Neuronal stem cell (in vitro differentiated cells): ENCODE results near the gene NRAP.

Source experiments
- DNase-seq: peaks from one replicate; pipeline ENCODE4 v3.0.0-alpha.2; 2013; ENCODE audit warnings: low spot score
- H2AFZ ChIP-seq: one replicate; pipeline ENCODE4 v1.6.1; 2013; ENCODE audit warnings: mild to moderate bottlenecking, low read length, inconsistent platforms
- H2AK5ac ChIP-seq: 2 replicates; pipeline ENCODE4 v1.6.1; 2013; ENCODE audit warnings: low read depth, mild to moderate bottlenecking, inconsistent platforms, low read length, moderate library complexity, mixed read lengths
- H2BK120ac ChIP-seq: 2 replicates; pipeline ENCODE4 v1.6.1; 2013; ENCODE audit warnings: low read depth, mild to moderate bottlenecking, inconsistent platforms, low read length, moderate library complexity, mixed read lengths
- H2BK12ac ChIP-seq: one replicate; pipeline ENCODE4 v1.6.1; 2013; ENCODE audit warnings: low read length, inconsistent platforms
- H2BK15ac ChIP-seq: 2 replicates; pipeline ENCODE4 v1.6.1; 2013; ENCODE audit warnings: mild to moderate bottlenecking, low read length, inconsistent platforms, mixed read lengths
- H2BK5ac ChIP-seq: one replicate; pipeline ENCODE4 v1.6.1; 2013; ENCODE audit warnings: inconsistent platforms, mild to moderate bottlenecking, low read length, moderate library complexity
- H3K14ac ChIP-seq: one replicate; pipeline ENCODE4 v1.6.1; 2013; ENCODE audit warnings: low read length, inconsistent platforms
- H3K18ac ChIP-seq: 2 replicates; pipeline ENCODE4 v1.6.1; 2013; ENCODE audit warnings: low read length, inconsistent platforms
- H3K23ac ChIP-seq: 2 replicates; pipeline ENCODE4 v1.6.1; 2013; ENCODE audit warnings: low read depth, mild to moderate bottlenecking, mixed read lengths, low read length, inconsistent platforms; ENCODE audit not compliant: poor library complexity
- H3K27ac ChIP-seq: replicated peaks from 3 replicates; pipeline ENCODE4 v1.5.1; 2013; ENCODE audit warnings: low read length, inconsistent platforms
- H3K27me3 ChIP-seq, 3 experiments: 2 replicates each; pipeline ENCODE4 v1.6.1; 2013; ENCODE audit warnings: low read length in 3 of 3, mild to moderate bottlenecking in 2 of 3, inconsistent platforms in 1 of 3, low read depth in 1 of 3, mixed read lengths in 1 of 3, moderate library complexity in 1 of 3; ENCODE audit not compliant: control insufficient read depth in 3 of 3, insufficient read depth in 3 of 3
- H3K36me3 ChIP-seq, 2 donors: replicated peaks in 1 of 2; 2 replicates each; pipeline ENCODE4 v1.6.1; 2013; ENCODE audit warnings: low read length in 2 of 2; ENCODE audit not compliant: control insufficient read depth in 2 of 2, insufficient read depth in 2 of 2
- H3K4ac ChIP-seq: 2 replicates; pipeline ENCODE4 v1.6.1; 2013; ENCODE audit warnings: inconsistent platforms, mild to moderate bottlenecking, low read length, moderate library complexity
- H3K4me1 ChIP-seq, 2 donors: 1 replicate in 1 of 2; 2 replicates in 1 of 2; pipeline ENCODE4 v1.6.1; 2013; ENCODE audit warnings: low read length in 2 of 2, low read depth in 1 of 2; ENCODE audit not compliant: control insufficient read depth in 2 of 2, insufficient read depth in 1 of 2
- H3K4me2 ChIP-seq: one replicate; pipeline ENCODE4 v1.6.1; 2013; ENCODE audit warnings: mild to moderate bottlenecking, low read length, inconsistent platforms; ENCODE audit not compliant: insufficient read depth, poor library complexity, severe bottlenecking
- H3K4me3 ChIP-seq, 2 donors: 2 replicates each; pipeline ENCODE4 v1.5.1; 2013; ENCODE audit warnings: low read length in 2 of 2, mild to moderate bottlenecking in 2 of 2, inconsistent platforms in 1 of 2, moderate library complexity in 1 of 2
- H3K79me1 ChIP-seq: one replicate; pipeline ENCODE4 v1.6.1; 2013; ENCODE audit warnings: low read depth, mild to moderate bottlenecking, inconsistent platforms, low read length, moderate library complexity
- H3K9ac ChIP-seq: one replicate; pipeline ENCODE4 v1.6.1; 2013; ENCODE audit warnings: mild to moderate bottlenecking, low read depth, low read length, inconsistent platforms; ENCODE audit not compliant: poor library complexity
- H3K9me3 ChIP-seq, 2 donors: replicated peaks in 1 of 2; 2 replicates each; pipeline versions ENCODE3 to v1.6.1; 2013; ENCODE audit warnings: low read length in 2 of 2, mild to moderate bottlenecking in 2 of 2, inconsistent platforms in 1 of 2, low read depth in 1 of 2, mixed read lengths in 1 of 2, moderate library complexity in 1 of 2; ENCODE audit not compliant: control insufficient read depth in 2 of 2, insufficient read depth in 1 of 2
- H4K8ac ChIP-seq: one replicate; pipeline ENCODE4 v1.6.1; 2013; ENCODE audit warnings: low read depth, mild to moderate bottlenecking, inconsistent platforms, low read length, moderate library complexity
- H4K91ac ChIP-seq: one replicate; pipeline ENCODE4 v1.6.1; 2013; ENCODE audit warnings: low read length, low read depth, mild to moderate bottlenecking, inconsistent platforms; ENCODE audit not compliant: poor library complexity
- WGBS, 2 donors: extraction: QIAGEN DNeasy Blood & Tissue Kit; methylation state at CpG; one replicate each; pipeline ENCODE4 v1.1.7; 2013; ENCODE audit warnings: missing lambda C conversion rate in 2 of 2, mixed read lengths in 1 of 2; ENCODE audit not compliant: insufficient read length in 2 of 2, insufficient replicate concordance in 1 of 2; ENCODE audit errors: extremely low coverage in 2 of 2; 5-methylcytosine and 5-hydroxymethylcytosine counted together

The NRAP gene

GRCh38 chr10:113544392-113544791 lies 119.4 kb downstream of the NRAP start:
- no peak overlapping the region for H2AFZ ChIP-seq
- peaks cover 0 to 3% of the 10 kb centered on the region in 2 donors for H3K4me1 ChIP-seq
- H2BK120ac ChIP-seq, result no peak overlapping the region
- no peaks in the 10 kb centered on the region for H3K36me3 ChIP-seq
- no peak overlapping the region for H3K27ac ChIP-seq
- no CpG with 5 or more reads among the region's 1 CpG for WGBS, 2 donors
- no peak overlapping the region for H4K91ac ChIP-seq
- H3K18ac ChIP-seq, result no peak overlapping the region
- H3K4ac ChIP-seq, result no peak overlapping the region
- H2BK15ac ChIP-seq, result no peak overlapping the region
- no peak for DNase-seq
- no peak overlapping the region for H3K9ac ChIP-seq
- no peak overlapping the region for H2BK5ac ChIP-seq
- H4K8ac ChIP-seq, result no peak overlapping the region
- H3K23ac ChIP-seq, result no peak overlapping the region
- no peak overlapping the region for H3K4me2 ChIP-seq
- no peaks in the 10 kb centered on the region for H3K79me1 ChIP-seq
- no peak overlapping the region for H2BK12ac ChIP-seq
- H3K4me3 ChIP-seq, result no peak overlapping the region
- no peak overlapping the region for H3K14ac ChIP-seq
- no peak overlapping the region for H2AK5ac ChIP-seq
- H3K9me3 ChIP-seq, result no peaks in the 10 kb centered on the region
- no peaks in the 10 kb centered on the region for H3K27me3 ChIP-seq

GRCh38 chr10:113543107-113543955 lies 120.5 kb downstream of the NRAP start:
- Histone ChIP-seq H4K8ac (no peak overlapping the region), H3K4me1 (peaks cover 0 to 3% of the 10 kb centered on the region in 2 donors), H2BK5ac (no peak overlapping the region), H3K79me1 (no peaks in the 10 kb centered on the region), H3K18ac (no peak overlapping the region), H2BK15ac (no peak overlapping the region), H3K4ac (no peak overlapping the region), H3K23ac (no peak overlapping the region), H3K4me2 (no peak overlapping the region), H3K27ac (no peak overlapping the region), H2BK12ac (no peak overlapping the region), H3K9me3 (no peaks in the 10 kb centered on the region), H3K14ac (no peak overlapping the region), H3K36me3 (no peaks in the 10 kb centered on the region), H3K27me3 (no peaks in the 10 kb centered on the region), H3K4me3 (no peak overlapping the region), H3K9ac (no peak overlapping the region), H2AFZ (no peak overlapping the region), H4K91ac (no peak overlapping the region), H2BK120ac (no peak overlapping the region), H2AK5ac (no peak overlapping the region)
- DNase-seq, result no peak
- no CpG with 5 or more reads among the region's 5 CpGs for WGBS, 2 donors

- no peak overlapping the region for H3K27ac ChIP-seq
- H3K27me3 ChIP-seq, result no peaks in the 10 kb centered on the region
- H2BK120ac ChIP-seq, result no peak overlapping the region
- H3K79me1 ChIP-seq, result no peaks in the 10 kb centered on the region
- no peak overlapping the region for H3K4me2 ChIP-seq
- no peak overlapping the region for H2AK5ac ChIP-seq
- H3K4me3 ChIP-seq, result no peak overlapping the region
- DNase-seq, result no peak
- no peak overlapping the region for H3K9ac ChIP-seq
- no peak overlapping the region for H3K4ac ChIP-seq
- no peak overlapping the region for H3K14ac ChIP-seq
- H4K91ac ChIP-seq, result no peak overlapping the region
- H2BK12ac ChIP-seq, result no peak overlapping the region
- WGBS, 2 donors, result no CpG with 5 or more reads among the region's 1 CpG
- no peaks in the 10 kb centered on the region for H3K36me3 ChIP-seq
- no peak overlapping the region for H2BK15ac ChIP-seq
- no peaks in the 10 kb centered on the region for H3K9me3 ChIP-seq
- H4K8ac ChIP-seq, result no peak overlapping the region
- no peak overlapping the region for H3K18ac ChIP-seq
- no peak overlapping the region for H3K23ac ChIP-seq
- H2AFZ ChIP-seq, result no peak overlapping the region
- H2BK5ac ChIP-seq, result no peak overlapping the region
- H3K4me1 ChIP-seq, result peaks cover 0 to 6% of the 10 kb centered on the region in 2 donors
These were observed 122.3 kb downstream of the NRAP start for GRCh38 chr10:113541549-113541927.

GRCh38 chr10:113540845-113541548 lies 122.8 kb downstream of the NRAP start:
- Histone ChIP-seq H3K36me3 (no peaks in the 10 kb centered on the region), H3K4me3 (no peak overlapping the region), H3K27me3 (no peaks in the 10 kb centered on the region), H3K9ac (no peak overlapping the region), H3K4me1 (peaks cover 0 to 6% of the 10 kb centered on the region in 2 donors), H3K14ac (no peak overlapping the region), H3K4ac (no peak overlapping the region), H2AFZ (no peak overlapping the region), H3K23ac (no peak overlapping the region), H3K9me3 (no peaks in the 10 kb centered on the region), H4K91ac (no peak overlapping the region), H3K79me1 (no peaks in the 10 kb centered on the region), H2BK120ac (no peak overlapping the region), H4K8ac (no peak overlapping the region), H3K27ac (no peak overlapping the region), H2BK12ac (no peak overlapping the region), H3K18ac (no peak overlapping the region), H3K4me2 (no peak overlapping the region), H2BK5ac (no peak overlapping the region), H2BK15ac (no peak overlapping the region), H2AK5ac (no peak overlapping the region)
- DNase-seq, result no peak
- WGBS, 2 donors, result no CpG with 5 or more reads among the region's 7 CpGs
